ENCODE results near the gene PIWIL1.

Gene PIWIL1

GRCh38 chr12:130336723-130337487 lies 782 bp upstream of the PIWIL1 start:
- no peak for DNase-seq (ENCODE audit: low read depth, low spot score)

DNA sequence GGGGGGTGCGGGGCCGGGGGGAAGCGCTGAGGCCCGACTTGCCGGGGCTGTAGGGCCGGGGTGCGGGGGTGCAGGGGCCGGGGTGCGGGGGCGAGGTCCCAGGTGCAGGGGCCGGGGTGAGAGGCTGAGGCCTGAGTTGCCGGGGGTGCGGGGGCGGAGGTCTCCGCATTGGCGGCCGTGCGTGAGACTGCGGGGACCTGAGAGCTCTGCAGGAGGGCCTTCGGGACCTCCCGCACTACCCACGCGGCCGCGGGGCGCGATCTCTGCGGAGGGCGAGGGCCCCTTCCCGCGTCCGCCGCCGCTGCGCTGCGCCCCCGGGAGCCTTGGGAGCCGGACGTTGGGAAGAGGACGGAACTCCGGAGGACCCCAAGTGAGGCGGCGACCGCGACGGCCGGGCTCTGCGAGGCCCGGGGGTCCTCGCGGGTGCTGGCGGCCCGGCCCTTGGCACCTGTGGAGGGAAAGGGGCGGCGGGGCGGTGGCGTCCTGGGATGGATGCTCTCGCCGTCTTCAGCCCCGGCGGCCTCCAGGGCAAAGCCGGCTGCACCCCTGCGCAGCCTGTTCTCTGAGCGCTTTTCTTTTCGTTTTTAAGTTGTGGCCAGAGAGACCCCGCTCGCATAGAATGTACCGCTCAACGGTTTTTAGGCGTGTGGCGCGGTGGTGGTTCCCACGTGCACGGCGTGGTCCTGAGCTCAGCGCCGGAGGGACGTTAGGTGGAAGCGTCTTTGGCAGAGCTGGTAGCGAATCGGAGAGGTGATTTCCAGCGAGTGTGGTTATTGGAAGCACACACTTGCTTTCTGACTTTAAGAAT lies 1.3 kb downstream of the PIWIL1 start:
- DNase-seq (ENCODE audit: low read depth, low spot score): no peak

DNA sequence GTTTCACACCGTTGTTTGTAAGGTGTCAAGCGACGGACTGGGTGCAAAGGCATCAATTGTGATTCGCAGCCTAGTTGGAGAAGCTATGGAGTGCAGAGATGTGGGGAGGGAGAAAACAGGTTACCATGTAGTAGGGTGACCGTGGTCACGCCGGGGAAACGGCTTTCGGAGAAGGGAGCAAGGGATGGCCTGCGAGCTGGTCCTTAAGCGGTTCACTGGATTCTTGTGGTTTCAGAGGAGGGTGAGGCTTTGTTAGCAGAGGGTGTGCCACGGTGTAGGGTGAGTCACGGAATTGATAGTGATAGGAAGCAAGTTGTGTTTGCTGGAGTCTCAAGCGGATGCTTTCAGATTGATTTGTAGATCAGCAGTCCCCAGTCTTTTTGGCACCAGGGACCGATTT lies 2.3 kb downstream of the PIWIL1 start:
- DNase-seq (ENCODE audit: low read depth, low spot score): no peak

GRCh38 chr12:130342442-130342841 lies 4.8 kb downstream of the PIWIL1 start:
- no peak for DNase-seq (ENCODE audit: low read depth, low spot score)

DNA sequence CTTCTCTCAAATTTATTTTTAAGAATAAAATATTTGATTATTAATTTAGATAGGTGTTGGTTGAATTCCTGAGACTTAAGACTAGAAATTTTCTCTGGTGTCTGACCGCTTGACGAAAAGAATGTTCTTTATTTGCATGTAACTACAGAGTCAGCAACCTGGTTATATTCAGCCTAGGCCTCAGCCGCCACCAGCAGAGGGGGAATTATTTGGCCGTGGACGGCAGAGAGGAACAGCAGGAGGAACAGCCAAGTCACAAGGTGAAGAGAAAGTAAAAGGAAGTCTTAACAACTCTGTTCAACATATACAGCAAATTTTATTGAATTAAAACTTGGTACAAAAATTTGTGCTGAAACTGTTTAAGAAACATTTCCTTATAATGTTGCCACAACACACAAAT lies 5.2 kb downstream of the PIWIL1 start:
- DNase-seq (ENCODE audit: low read depth, low spot score): no peak

DNA sequence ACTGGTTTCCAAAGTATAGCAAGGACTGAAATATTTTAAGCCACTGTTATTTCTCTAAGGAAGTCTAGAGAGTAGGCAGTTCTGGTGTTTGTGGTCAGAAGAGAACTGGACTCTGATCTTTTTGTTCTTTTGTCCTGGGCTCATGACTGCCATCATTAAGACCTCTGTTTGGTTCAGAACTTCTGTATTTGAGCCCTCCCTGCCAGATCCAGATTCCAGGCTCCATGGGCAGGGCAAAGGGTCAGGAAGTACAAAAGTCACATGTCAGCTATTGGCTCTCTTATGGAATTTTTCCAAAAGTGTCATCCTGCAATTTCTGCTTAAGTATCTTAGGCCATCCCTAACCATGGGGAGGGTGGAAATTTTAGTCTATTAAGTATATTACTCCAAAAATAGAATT lies 6.8 kb downstream of the PIWIL1 start:
- DNase-seq (ENCODE audit: low read depth, low spot score): no peak

DNA sequence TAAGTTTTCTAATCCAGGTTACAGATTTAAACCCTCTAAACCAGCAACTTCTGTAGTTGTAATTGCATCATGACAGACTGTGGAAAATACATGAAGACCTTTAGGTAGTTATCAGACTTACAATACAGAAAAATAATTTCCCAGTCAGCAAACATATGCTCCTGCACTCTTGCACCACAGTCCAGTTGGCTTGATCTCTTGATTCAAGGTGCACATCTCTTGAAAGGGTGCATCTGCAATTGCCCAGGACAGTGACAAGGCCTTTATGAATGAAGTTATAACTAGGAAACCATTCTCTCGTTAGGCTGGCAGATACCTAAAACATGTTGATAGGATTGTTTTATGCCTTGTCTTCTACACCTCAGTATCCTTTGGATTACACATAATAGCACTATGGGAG lies 7.6 kb downstream of the PIWIL1 start:
- no peak for DNase-seq (ENCODE audit: low read depth, low spot score)

DNA sequence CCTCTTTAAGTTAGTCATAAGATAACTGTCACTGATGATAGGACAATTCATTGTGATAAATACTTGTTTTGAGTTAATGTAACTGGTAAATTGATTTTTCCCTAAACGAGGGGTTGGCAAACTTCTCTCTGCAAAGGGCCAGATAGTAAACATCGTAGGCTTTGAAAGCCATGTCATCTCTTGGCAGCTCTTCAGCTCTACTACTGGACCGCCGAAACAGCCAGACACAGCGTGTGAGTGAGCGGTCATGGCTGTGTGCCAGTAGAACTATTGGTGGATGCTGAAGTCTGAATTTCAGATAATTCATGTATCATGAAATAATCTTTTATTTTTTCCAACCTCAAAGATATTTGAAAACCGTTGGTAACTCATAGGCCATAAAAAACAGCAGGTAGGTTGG lies 9.9 kb downstream of the PIWIL1 start:
- no peak for DNase-seq (ENCODE audit: low read depth, low spot score)

GRCh38 chr12:130350715-130351114 lies 13.0 kb downstream of the PIWIL1 start:
- no peak for DNase-seq (ENCODE audit: low read depth, low spot score)

- DNase-seq (ENCODE audit: low read depth, low spot score): no peak
Observed at GRCh38 chr12:130351326-130351725, 13.6 kb downstream of the PIWIL1 start.

DNA sequence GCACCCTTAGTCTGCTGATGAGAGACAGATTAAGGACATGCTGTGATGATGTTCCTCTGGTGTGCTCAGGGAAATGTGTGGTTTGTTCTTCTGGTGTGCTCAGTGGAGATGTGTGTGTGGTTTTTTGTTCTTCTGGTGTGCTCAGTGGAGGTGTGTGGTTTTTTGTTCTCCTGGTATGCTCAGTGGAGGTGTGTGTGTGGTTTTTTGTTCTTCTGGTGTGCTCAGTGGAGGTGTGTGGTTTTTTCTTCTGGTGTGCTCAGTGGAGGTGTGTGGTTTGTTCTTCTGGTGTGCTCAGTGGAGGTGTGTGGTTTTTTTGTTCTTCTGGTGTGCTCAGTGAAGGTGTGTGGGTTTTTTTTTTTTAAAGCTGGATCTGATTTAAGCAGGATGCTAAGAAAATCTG lies 15.4 kb downstream of the PIWIL1 start:
- DNase-seq (ENCODE audit: low read depth, low spot score): no peak

DNA sequence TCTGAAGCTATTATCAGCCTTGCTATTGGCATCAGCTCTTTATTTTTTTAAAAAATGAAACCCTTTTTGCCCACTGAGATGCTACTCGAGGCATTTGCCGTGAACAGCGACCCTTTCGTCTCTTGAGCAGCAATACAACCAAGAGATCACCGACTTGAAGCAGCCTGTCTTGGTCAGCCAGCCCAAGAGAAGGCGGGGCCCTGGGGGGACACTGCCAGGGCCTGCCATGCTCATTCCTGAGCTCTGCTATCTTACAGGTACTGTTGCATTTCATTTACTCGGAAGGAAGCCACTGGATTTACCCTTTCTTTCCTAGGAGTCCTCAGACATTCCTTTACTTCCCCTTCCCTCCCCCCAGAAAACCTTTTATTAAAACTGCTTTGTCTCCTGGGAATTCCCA lies 16.7 kb downstream of the PIWIL1 start:
- DNase-seq (ENCODE audit: low read depth, low spot score): no peak

DNA sequence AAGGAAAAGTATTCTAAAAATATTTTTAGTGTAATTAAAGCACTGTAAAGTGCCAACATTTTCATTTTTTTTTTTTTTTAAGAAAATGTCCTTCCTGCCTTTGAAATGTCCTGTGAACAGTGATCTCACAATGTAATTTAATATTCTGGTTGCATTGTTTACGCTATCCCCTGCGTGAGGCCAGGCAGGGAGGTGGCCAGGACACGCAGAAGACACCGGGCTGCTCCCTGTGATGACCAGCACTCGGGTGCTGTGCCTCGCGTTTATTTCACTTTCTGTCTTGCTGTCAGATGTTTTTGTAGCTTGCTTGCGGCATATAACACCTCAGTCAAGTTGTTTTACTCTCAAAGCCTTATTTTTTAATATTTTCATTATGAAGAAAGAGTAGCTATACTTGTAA lies 18.5 kb downstream of the PIWIL1 start:
- DNase-seq (ENCODE audit: low read depth, low spot score): no peak

GRCh38 chr12:130357241-130357640 lies 19.6 kb downstream of the PIWIL1 start:
- DNase-seq (ENCODE audit: low read depth, low spot score): no peak

DNA sequence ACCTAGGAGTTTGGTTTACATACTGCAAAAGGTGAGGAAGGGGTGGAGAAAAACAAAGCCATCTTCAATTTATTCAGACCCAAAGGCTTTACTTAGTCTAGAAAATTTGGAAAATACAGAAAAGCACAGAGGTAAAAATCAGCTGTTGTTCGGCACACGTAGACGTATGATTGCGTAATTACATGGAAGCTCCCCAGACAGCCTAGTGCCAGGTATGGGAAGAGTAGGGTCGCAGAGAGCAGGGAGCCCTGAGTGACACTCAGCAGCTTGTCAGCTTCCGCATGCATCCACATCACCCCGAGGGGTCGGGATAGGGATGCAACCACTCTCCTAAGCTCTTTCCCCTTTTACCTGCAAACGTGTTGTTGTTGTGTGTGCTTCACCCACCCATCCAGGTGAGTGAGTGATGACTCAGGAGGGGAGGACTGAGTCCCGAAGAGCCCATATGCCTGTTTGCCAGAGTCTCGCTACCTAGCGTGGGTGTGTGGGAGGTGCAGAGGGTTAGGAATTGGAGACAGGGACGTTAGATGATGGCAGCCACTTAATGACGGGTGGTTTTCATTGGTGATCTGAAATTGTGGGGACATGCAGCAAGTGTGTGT lies 20.1 kb downstream of the PIWIL1 start:
- no peak for DNase-seq (ENCODE audit: low read depth, low spot score)

DNA sequence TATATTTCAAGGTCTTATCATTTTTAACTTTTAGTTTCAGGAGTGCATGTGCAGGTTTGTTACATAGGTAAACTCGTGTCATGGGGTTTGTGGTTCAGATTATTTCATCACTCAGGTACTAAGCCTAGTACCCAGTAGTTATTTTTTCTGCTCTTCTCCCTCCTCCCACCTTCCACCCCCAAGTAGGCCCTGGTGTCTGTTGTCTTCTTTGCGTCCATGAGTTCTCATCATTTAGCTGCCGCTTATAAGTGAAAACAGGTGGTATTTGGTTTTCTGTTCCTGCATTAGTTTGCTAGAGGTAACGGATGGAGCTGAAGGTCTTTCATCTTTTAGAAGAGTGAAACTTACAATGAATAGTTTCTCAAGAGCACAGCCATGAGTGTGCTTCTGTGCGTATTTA lies 24.4 kb downstream of the PIWIL1 start:
- DNase-seq (ENCODE audit: low read depth, low spot score): no peak

GRCh38 chr12:130364578-130364977 lies 26.9 kb downstream of the PIWIL1 start:
- no peak for DNase-seq (ENCODE audit: low read depth, low spot score)

- DNase-seq (ENCODE audit: low read depth, low spot score): no peak
Observed at GRCh38 chr12:130366159-130366558, 28.5 kb downstream of the PIWIL1 start.

DNA sequence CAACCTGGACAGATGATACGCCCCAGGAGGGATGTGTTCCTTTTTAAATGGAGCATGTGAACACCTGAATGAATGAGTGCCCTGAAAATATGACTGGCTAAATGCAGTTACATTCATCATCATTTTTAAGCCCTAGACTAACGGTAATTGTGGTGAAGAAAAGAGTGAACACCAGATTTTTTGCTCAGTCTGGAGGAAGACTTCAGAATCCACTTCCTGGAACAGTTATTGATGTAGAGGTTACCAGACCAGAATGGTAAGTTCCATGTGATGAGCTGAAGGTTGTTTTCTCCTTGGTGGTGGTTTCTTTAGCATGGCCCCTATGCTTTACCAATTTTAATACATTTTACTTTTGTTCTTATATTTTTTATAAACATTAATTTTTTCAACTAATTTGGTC lies 29.3 kb downstream of the PIWIL1 start:
- DNase-seq (ENCODE audit: low read depth, low spot score): no peak

DNA sequence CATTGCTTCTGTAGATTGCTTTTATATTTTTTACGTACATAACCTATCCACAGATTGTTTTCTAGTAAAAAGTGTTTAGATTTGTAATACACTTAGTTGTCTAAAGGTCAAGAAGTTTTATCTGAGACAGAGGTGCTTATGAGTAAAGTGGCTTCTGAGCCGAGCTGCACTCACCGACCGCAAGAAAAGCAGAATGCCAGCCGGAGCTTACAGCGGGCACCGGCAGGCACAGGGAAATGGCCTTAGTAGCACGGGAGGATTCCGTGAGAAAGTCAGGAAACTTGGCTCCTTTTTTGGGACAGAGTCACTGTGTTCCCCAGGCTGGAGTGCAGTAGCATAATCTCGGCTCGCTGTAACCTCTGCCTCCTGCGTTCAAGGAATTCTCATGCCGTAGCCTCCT lies 29.8 kb downstream of the PIWIL1 start:
- no peak for DNase-seq (ENCODE audit: low read depth, low spot score)

GRCh38 chr12:130369816-130370215 lies 32.1 kb downstream of the PIWIL1 start:
- DNase-seq (ENCODE audit: low read depth, low spot score): no peak

DNA sequence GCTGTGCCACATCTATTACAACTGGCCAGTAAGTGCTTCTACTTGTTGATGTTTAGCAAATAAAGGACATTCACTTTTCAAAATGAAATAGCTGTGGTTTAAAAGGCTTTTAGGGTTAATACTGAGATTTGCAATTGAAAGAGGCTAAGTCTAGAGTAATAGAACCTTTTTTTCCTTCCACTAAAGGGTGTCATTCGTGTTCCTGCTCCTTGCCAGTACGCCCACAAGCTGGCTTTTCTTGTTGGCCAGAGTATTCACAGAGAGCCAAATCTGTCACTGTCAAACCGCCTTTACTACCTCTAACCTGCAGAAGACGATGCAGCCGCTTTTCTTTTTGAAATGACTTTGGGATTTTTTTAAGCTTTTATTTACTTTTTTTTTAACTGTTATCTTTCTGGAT lies 33.6 kb downstream of the PIWIL1 start:
- DNase-seq (ENCODE audit: low read depth, low spot score): no peak

GRCh38 chr12:130372936-130373335 lies 35.2 kb downstream of the PIWIL1 start:
- no peak for DNase-seq (ENCODE audit: low read depth, low spot score)

Measured in iPS DF 19.7 (cell line).